ENCODE data around the gene ARHGAP44.

The ARHGAP44 gene

DNA sequence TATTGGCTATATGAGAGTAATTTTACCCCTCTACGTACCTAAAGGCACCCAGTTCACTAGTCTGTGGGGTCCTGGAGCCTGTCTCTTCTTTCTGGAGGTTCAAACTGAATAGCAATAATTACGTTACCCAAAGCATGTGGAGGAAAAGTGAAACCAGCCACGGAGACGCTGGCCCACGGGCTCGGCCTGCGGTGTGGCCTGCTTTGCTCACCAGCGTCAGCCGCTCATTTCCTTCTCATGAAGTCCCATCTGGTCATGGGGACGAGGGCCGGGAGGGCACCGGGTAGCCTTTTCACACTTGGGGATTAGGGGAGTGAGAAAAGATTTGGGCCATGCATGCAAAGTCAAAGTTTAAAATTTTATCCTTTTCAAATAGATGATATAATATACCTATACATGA is 201.6 kb downstream of the ARHGAP44 start:
- no peak for DNase-seq (ENCODE audit: extremely low read depth in 1 of 2, low read depth in 1 of 2)

DNA sequence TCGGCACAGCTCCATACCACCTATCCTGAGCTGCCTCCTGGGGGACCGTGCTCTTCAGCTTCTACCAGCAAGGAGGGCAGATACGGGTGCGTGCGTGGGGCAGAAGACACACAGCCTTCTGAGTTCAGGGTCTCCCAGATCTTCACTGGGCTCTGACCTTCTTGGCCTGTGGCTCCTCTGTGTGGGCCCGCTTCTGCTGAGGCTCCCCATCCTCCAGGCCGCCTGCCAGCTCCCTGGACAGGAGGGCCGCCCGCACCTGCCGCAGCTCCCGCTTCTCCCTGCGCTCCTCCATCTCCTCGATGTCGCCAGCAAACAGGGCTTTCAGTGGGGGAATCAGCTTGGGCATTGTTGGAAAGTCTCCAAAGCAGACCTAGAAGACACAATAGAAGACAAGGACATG is 203.4 kb downstream of the ARHGAP44 start:
- no peak for DNase-seq (ENCODE audit: extremely low read depth in 1 of 2, low read depth in 1 of 2)

DNA sequence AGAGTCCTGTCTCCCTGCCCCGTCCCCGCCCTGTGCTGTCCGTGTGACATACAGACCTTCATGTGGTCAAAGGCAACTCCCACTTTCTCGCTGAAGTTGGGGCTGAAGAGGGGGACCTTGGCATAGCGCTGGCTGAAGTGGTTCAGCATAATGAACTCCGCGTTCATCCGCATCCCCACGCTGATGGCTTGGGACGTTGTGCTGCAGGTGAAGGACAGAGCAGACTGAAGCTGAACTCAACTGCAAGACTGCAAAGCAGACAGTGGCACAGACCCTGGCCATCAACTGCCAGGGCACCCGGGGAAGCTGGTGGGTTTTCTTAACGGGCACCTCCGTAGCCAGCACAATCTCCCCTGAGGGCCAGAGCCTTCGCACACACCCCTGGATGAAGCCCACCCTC is 204.3 kb downstream of the ARHGAP44 start:
- no peak for DNase-seq (ENCODE audit: extremely low read depth in 1 of 2, low read depth in 1 of 2)

DNA sequence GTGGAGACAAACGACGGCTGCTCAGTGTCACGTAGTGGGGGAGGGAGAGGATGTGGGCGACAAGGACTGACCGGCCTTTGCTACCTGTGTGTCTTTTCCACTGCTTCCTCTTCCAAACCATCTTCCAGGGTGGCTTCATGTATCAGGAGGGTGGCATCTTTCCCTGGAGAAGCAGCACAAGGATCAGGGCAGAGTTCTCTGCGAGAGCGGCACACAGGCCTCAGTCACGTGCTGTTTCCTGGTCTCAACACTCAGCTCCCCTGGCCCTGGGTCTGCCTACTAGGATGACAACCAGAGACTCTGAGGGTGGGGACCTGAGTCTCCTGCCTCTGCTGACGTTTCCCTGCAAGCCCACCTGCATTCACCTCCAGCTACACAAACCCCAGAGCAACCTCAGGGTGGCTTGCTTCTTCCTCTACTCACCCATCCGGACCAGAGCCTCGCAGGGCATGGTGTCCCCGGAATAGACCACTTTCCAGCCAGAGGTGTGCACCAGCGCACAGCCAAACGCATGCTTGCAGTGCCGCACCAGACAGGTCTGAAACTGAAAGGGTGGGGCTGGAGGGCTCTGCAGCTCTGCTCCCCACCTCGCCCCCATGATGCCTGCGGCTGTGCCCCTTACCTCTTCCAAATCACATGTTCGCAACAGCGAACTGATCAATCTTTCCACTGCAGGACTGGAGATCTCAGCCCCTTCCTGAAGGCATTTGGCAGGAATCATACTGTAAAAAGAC is 205.2 kb downstream of the ARHGAP44 start:
- no peak for DNase-seq (ENCODE audit: extremely low read depth in 1 of 2, low read depth in 1 of 2)

DNA sequence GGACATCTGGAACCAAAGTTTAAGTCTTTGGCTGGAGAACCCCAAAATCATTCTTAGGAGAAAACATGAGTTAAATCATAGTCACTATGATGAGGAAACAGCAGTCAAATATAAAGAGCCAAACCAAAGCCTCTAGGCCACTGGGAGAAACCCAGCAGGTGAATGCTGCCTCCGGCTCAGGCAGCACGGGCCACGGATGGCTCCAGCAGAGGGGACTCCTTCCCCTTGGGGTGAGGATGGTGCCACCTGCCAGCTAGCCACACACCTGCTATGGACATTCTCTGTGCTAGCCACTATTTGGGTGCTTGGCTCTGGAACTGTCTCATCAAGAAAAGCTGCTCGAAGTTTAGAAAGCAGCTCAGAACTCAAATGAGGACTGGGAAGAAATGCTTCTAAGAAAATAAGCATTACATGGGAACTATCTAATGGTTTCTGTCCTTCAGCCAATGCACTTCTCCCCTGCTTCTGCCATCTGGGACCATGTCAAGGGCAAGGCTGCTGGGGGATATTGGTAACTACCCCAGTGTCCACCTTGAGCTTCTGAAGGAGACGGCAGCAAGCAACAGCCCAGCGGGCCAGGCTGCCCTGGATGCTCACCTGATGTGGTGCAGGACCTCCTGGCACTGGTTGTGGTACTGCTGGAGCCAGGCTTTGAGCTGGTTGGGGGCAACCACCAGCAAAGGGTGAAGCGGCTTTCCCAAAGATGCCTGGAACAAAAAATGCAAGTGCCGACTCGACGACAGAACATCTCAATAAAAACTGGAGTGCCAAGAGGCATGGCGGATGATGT is 206.0 kb downstream of the ARHGAP44 start:
- no peak for DNase-seq (ENCODE audit: extremely low read depth in 1 of 2, low read depth in 1 of 2)

DNA sequence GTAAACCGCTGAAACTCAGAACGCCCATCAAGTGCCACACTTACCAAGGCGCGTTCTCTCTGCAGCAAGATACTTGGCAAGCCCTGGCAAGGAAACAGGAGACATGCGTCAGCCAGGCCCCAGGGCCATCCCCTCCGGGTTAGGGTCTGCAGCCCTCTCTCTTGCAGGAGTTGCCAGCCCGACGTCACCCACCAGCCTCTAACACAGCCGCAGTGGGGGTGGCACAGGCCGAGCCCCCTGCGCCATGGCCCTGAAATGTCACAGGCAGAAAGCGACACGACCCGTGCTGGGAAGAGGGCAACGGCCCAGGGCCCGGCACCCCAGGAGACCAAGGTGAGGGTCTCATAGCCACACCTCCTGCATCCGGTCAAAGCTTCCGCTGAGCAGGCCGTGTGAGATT is 206.6 kb downstream of the ARHGAP44 start:
- DNase-seq (ENCODE audit: extremely low read depth in 1 of 2, low read depth in 1 of 2), result no peak

DNA sequence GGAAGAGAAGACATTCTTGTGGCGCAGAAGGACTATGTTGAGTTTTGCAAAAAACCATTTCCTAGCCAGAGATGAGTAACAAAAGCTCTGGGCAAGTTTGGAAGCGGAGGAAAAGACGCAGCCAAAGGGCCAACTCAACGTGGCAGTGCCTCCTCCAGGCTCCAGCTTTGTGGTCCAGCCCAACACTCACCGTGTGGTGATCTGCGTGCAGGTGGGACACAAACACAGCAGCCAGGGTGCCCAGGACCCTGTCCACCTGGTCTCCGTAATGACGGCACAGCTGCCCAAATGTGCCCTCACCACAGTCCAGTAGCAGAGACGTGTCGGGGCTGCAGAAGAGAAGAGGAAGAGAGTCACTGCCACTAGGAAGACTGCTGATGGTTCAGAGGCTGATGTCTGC is 207.1 kb downstream of the ARHGAP44 start:
- no peak for DNase-seq (ENCODE audit: extremely low read depth in 1 of 2, low read depth in 1 of 2)

DNA sequence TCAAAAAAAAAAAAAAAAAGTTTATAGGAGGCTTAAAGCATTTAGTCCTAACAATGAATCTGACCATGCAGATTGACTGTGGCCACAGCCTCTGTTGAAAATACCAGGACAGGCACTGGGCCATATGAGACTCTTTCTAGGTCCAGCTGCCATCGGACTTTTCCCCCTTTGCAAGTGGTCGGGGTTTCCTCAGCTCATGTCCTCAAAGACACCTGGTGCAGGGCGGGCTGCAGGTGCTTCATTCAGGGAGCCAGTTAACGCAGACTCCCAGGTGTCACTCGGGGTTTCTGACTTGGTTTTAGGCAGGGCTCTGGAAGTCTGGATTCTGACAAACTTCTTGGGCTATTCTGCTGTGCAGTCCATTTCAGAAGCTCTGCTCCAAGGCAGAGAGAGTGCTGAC is 207.6 kb downstream of the ARHGAP44 start:
- no peak for DNase-seq (ENCODE audit: extremely low read depth in 1 of 2, low read depth in 1 of 2)

DNA sequence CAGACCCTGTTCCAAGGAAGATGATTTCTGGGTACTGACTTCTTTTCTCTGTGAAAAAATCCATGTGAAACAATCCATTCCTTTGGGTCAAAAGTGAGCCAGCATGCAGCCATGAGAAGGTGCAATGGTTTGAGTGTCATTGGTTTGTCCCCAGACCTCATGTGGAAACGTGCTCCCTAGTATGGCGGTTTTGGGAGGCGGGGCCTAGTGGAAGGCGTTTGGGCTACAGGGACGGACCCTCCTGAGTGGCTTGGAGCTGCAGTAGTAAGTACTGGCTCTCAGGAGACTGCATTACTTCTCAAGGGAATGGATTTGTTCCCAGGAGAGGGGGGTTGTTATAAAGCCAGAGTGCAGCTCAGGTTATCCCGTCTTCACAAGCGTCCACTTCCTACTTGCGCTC is 209.2 kb downstream of the ARHGAP44 start:
- no peak for DNase-seq (ENCODE audit: extremely low read depth in 1 of 2, low read depth in 1 of 2)

DNA sequence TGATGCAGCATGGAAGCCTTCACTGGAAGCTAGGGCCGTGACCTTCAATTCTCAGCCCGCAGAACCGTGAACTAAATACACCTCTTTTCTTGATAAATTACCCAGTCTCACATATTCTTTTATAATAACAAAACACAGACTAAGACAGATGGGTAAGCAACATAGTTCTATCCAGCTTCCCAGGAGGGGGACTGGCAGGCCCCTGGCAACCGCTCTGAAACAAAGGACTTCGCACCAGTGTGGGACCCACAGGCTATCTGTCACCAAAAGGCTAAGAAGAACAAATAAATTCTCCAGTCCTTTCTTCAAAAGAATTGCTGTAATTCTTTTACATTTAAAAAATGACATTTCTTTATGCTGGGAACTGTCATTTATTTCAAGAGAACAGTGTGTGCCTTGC is 209.6 kb downstream of the ARHGAP44 start:
- DNase-seq (ENCODE audit: extremely low read depth in 1 of 2, low read depth in 1 of 2), result no peak

DNA sequence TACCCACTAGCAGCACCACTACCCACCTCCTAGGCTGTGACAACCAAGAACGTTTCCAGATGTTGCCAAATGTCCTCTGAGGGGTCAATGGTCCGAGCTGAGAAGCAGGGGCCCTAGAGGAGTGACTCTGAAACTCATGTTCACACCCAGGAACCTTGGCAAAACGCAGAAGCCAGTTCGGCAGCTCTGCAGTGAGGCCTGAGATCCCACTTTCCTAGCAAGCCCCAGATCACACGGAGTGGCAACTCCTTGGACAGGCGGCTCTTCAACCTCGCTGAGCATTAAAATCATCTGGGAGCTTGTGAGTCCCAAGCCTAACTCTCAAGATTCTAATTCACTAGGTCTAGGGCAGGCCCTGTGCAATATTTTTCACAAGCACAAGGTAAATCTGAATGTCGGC is 211.3 kb downstream of the ARHGAP44 start:
- DNase-seq (ENCODE audit: extremely low read depth in 1 of 2, low read depth in 1 of 2), result no peak

DNA sequence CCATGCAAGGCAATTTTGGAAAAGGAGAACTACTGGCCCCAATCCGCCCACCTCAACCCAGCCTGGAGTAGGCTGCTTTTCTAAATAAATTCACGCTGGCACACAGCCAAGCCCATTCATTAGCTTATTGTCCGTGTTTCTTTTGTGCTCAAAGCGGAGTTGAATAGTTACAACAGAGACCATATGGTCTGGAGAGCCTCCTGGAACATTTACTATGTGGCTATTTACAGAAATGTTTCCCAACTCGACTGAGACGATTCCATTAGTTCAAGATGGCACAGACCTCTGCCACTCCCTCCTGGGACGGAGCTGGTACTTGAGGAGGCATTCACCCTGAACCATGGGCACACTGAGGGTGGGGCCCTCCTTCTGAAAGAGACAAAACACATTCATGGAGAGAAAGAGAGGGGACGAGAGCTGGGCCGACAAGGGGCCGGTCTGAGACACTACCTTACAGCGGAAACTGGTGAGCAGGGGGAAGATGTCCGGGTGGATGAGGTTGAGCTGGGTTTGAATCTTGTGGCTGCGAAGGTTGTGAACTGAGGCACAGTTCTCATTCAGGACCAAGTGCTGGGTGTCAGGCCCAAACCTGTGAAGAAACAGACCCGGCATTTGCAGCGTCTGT is 212.8 kb downstream of the ARHGAP44 start:
- no peak for DNase-seq (ENCODE audit: extremely low read depth in 1 of 2, low read depth in 1 of 2)

DNA sequence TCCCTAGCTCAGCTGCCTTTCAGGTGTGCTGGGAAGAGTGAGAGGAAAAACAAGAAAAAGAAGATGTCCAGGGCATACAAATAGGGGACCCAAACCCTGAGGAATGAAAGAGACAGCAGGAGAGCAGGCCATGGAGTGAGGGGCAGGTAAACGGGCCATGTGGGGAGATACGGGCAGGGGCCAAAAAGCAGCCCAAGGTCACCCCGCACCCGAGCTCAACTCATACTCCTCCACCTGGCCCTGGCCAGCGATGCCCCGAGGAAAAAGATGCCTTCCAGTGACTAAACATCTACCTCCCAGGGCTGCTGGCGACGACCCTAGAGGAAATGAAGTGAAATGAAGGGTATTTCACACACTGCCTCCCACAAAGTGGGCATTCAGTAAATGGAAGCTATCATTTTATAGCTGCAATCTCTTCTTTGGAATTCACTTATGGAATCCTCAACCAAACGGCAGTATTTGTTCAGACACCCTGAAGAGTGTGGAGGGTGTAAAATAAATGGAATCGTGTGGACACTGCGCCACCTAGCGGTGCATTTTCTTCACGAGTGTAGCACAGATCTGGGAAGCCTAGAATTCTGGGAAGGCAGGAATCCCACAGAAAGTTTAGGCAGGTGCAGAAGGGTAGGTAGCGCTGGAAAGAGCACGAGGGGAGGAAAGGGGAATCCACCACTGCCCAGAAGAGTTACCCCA is 213.6 kb downstream of the ARHGAP44 start:
- DNase-seq (ENCODE audit: extremely low read depth in 1 of 2, low read depth in 1 of 2), result peak in 1 of 2 donors; percentile 29

DNA sequence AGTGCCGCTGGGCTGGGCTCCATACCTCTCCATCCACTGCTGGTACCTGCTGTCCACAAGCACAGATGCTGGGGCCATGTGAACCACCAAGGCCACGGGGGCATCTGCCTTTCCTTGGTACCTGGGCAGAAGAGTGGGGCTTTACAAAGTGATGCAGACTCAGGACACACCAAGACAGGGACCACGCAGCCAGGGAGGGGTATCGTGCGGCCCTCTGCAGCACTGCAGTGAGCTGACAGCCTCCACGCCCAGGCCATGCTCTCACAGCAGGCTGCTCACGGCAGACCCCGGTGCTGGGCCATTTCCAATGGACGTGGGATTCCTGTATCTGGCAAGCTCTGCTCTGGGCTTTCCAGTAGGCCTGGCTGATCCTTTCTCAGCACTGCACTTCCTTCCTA is 214.2 kb downstream of the ARHGAP44 start:
- no peak for DNase-seq (ENCODE audit: extremely low read depth in 1 of 2, low read depth in 1 of 2)

DNA sequence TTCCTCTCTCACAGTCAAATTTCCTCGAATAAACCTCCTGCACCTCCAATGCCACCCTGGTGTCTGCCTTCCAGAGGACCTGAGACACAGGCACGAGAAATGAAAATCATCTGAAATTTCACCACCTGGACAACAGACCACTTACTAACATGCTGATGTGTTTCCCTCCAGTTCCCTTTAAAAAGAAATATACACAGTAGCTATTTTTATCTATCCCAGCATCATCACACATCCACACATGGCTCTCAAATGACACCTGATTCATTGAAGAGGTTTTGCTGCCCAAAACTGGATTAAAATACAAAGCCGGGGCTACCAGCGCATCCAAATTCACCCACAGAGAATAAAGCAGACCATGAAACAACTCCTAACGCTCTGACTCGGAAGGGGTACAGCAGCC is 214.6 kb downstream of the ARHGAP44 start:
- DNase-seq (ENCODE audit: extremely low read depth in 1 of 2, low read depth in 1 of 2), result no peak

DNA sequence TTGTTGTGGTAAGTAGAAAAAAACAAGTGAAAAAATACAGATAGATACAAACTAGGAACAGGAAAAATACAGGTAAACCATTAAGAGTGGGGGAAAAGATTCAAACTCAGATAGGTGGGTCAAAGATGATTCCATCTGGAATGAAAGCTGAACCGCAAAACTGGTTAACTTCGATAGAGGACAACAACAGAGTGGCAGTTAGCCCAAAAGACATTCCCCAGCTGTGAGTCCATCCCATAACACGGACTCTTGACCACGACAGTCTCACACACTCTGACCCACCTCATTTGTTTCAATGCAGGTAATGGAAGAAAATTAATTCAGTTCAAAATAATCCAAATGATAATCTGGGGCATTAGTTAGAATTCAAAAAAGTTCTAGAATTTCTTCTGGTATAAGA is 215.0 kb downstream of the ARHGAP44 start:
- no peak for DNase-seq (ENCODE audit: extremely low read depth in 1 of 2, low read depth in 1 of 2)

DNA sequence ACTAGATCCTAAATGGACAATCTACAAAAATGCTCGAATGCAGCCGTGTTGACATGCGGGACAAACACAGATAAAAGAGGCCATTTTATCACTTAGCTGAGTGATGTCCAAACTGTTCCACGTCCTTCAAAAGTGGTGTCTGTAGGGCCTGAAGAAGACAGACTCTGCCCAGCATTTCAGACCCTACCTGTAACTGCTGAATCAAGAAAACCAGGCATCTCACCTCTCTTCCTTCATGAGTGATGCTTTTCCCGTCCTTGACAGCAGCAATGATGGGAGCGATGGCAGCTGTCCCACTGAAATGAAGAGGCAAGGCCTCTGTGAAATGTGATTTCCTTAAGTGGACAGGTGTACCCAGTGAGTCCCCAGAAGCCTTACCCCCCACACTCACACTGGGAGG is 216.2 kb downstream of the ARHGAP44 start:
- DNase-seq (ENCODE audit: extremely low read depth in 1 of 2, low read depth in 1 of 2), result no peak

DNA sequence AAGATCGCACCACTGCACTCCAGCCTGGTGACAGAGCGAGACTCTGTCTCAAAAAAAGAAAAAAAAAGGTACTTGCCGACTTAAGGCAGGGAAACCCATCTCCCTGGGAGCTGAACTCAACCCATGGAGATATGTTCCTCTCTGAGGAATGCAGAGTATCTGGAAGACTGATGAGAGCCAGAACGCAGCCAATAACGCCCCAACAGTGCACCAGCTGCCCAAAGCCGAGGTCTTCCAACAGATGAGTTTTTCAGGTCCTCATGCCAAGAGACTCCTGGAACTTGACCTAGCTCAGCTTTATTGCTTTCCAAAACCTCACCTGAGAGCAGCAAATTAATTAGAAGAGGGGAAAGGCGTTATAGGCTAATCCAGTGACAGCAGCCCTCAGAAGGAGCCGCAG is 219.2 kb downstream of the ARHGAP44 start:
- DNase-seq (ENCODE audit: extremely low read depth in 1 of 2, low read depth in 1 of 2), result no peak

DNA sequence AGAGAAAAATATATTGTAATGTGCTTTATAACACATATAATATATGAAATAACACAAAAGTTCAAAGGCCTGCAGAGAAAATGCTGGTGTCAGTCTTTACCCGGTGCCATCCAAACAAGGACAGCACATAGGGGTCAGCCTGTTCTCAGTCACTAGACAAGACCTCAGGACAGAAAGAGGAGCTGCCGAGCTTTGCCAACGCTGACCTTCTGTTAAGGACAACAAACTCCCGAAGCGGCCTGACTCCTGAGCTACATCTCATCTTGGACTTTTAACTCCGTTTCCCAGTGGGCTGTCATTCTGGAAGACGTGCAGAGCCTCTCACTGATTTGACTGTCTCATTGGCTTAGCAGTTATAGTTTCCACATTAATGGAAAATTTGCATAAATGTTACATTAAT is 221.7 kb downstream of the ARHGAP44 start:
- DNase-seq (ENCODE audit: extremely low read depth in 1 of 2, low read depth in 1 of 2), result no peak

DNA sequence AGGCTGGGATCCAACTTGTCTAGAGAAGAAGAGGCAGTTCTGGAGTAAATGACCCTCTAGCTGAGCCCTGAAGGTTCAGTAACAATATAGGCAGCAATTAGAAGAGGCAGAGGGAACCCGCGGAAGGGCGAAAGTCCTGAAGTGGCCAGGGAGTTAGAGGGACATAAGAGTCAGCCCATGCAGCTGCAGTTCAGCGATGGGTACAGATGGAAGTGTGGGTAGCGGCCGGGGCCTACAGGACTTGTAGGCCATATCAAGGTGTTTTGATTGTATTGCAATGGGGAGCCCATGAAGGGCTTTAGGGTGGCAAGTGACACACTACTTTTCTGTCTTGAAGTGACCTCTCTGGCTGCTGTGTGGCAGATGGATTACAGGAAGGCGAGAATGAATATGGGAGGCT is 225.5 kb downstream of the ARHGAP44 start:
- no peak for DNase-seq (ENCODE audit: extremely low read depth in 1 of 2, low read depth in 1 of 2)

DNA sequence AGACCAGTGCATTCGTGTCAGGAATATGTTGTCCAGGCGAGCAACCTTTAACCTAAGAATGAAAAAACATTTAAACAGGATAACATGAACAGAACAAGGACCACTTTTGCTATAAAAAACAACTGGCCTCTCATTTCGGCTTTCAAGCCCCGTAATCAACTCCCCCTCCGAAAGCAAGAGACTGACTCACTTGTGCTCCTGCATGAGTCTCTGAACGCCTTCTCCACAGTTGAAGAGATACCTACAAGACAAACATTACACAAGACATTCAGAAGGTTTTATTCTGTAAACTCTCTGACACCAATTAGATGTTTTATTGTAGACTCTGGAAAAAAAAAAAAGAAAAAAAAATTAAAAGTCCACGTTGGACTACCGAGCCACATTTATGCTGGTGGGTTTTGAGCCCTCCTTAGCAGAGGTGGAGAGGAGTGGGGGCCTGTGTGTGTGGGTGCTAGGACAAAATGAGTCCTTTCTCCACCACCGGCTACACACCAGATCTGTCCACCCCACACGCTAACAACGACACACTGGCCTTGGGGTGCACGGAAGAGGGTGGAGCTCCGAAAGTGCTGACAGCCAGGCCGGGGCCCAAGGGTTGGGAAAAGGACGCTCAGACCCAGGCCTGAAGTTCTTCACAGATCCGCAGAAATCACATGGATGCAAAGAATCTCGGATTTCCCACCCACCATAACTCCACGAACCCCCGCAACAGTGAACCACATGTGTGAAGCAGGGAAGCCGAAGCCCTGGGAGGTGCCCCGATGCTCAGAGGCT is 227.8 kb downstream of the ARHGAP44 start:
- no peak for DNase-seq (ENCODE audit: extremely low read depth in 1 of 2, low read depth in 1 of 2)
